ENCODE measurements around the gene WDR91.

The WDR91 gene

GRCh38 chr7:135199439-135199838 is 11.9 kb downstream of the WDR91 start:
- DNase-seq (ENCODE audit: low spot score) (no peak), FAIRE-seq (no peak)

DNA sequence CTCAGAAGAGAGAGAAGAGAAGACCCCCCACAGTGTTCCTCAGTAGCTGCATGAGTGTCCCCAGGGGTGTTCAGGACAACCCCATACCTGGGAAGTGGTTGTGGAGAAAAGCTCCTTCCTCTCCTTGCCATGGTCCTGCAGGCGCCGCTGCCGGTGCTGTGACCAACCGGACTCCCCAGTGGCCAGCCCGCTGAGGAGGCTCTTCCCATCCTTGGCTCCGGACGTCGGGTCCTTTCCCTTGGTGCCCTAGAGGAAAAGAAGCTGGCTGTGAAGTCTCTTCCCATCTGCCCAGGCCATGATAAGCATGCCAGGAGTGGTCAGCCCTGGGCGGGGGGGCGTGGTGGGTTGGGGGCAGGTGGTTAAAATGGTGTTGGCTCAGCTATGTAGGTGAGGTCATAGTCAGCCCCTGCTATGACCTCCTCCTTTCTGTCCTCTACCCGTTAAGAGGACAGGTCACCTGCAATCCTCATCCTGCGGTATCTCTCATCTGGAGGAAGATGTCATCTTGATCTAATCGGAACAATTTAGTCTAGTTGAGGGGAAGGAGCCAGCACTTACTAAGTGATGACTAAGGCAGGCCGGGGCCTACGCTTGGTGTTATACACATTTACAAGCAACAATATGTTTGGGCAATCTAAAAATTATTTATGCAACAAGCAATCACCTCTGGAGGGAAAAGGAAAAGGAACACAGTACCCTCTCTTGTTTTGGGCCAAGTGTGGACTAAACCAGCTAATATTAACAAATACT is 13.2 kb downstream of the WDR91 start:
- FAIRE-seq (no peak), DNase-seq (ENCODE audit: low spot score) (no peak)

GRCh38 chr7:135197343-135197742 is 14.0 kb downstream of the WDR91 start:
- FAIRE-seq: no peak
- DNase-seq (ENCODE audit: low spot score): no peak

DNA sequence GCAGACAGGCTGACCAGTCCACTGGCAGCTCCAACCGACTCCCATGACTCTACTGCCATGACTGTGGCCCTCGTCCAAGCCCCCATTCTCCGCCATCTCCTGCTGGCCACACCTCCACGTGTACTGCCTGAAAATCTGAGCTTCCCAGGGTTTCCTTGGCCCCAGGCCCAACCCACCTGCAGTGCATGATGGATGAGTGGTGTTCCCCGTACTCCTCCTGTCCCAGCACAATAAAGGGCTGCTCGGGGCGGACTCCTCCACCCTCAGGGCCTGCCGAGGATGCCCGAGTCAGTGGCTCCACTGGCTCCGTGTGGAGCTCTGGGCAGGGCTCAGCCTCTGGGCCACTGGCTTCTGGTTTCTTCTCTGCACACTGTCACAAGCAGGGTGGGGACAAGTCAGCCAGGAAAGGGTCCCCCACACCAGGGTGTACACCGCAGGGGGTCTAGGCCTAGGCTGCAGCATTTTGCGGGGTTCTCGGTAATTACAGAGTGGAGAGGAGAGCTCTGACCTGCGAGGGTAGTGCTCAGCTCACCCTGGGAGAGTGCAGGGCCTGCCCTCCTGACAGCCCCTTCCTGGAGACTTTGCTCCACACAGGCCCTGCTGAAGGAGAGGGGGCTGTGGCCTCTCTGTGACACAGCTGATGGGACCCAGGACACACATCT is 15.2 kb downstream of the WDR91 start:
- no peak for FAIRE-seq
- DNase-seq (ENCODE audit: low spot score): no peak

GRCh38 chr7:135195156-135195555 is 16.2 kb downstream of the WDR91 start:
- no peak for DNase-seq (ENCODE audit: low spot score)
- no peak for FAIRE-seq

GRCh38 chr7:135194494-135195095 is 16.7 kb downstream of the WDR91 start:
- FAIRE-seq (no peak), DNase-seq (ENCODE audit: low spot score) (peak; percentile 49)

GRCh38 chr7:135193615-135194081 is 17.7 kb downstream of the WDR91 start:
- peak; percentile 92 for DNase-seq (ENCODE audit: low spot score)
- FAIRE-seq: peak; percentile 62

DNA sequence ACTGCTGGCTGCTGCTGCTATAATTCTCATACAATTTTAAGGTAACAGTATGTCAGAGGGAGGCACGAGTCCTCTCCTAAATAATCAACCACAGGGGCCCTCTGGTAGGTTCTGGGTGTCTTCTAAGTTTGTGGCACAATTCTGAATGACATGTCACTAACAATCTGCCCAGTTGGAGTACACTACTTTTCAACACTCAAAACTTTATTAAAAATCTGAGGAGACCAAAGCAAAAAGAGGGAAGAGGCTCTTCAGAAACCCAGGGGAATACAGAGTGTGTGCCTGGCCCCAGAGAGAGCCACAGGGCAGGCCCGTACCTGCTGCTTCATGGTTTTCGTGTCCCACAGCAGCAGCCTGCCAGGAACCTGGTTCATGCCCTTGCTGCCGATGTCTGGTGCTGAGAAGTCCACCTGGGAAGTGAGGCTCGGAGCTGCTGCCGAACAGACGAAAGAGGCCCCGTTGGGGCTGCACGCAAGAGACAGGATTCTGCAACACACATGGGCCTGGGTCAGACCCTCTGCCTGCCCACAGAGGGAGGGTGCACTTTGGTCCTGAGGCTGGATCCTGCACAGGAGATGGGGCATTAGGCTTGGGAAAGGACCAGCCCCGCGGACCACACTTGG is 18.3 kb downstream of the WDR91 start:
- DNase-seq (ENCODE audit: low spot score) (no peak), FAIRE-seq (no peak)

DNA sequence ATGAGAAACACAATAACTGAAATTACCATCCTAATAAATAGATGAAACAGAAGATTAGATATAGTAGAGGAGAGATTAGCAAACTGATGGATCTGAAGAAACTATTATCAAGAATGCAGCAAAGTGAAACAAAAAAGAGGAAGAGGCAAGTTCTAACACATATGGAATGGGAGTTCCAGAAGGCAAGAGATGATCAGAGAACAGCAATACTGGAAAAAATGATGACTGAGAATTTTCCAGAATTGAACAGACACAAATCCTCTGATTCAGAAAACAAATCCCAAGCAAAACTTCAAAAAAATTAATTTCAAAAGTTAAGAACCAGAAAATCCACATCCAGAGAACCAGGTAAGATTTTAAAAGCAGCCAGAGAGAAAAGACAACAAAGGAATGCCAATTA is 20.6 kb downstream of the WDR91 start:
- DNase-seq (ENCODE audit: low spot score) (no peak), FAIRE-seq (no peak)

GRCh38 chr7:135189961-135190360 is 21.4 kb downstream of the WDR91 start:
- FAIRE-seq (no peak), DNase-seq (ENCODE audit: low spot score) (no peak)

GRCh38 chr7:135189221-135189662 is 22.1 kb downstream of the WDR91 start:
- FAIRE-seq (no peak), DNase-seq (ENCODE audit: low spot score) (no peak)

DNA sequence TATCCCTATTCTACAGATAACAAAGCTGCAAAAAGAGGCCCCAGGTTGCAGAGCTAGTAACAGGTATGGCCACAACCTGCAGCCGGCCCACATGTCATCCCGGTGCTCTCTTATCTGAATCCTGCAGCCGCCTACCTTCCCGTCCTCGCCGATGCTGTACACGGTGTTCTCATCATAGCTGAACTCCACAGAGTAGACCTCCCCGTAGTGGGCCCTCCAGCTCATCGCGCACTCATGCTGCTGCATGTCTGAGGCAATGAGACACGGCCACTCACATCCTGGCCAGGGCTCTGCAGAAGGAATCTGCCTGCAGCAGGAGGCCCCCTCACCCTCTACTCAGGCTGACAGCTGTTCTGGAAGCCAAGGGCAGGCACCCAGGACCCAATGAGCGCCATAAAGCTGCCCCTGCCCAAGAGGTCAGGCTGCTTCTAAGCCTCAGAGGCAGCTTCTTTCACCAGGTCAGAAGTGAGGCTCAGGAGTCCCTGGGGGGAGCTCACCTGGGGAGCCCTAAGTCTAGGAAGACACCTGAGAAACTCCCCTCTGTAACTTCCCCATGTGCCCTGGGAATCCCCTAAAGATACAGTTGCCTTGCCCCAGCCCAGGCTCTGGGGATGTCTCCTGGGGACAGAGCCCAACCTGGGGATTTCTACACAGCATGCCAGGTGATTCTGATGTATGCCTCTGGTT is 22.9 kb downstream of the WDR91 start:
- FAIRE-seq (no peak), DNase-seq (ENCODE audit: low spot score) (no peak)

DNA sequence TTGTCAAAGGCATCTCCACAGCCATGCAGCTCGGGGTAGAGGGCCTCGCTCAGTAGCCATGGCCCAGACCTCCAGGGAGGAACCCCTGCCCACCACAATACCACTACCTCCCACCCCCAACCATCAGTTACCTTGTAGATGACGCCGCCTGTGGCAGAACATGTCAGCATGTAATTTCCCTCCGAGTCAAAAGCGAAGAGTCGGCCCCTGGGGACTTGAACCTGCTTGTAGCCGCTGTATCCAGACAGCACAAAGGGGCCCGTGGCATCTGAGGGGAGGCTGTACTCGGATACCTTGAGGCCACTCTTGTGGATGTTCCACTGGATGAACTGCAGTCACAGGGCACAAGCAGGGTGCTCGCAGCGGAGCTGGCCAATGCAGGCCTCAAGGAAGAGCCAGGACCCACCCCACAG is 24.5 kb downstream of the WDR91 start:
- DNase-seq (ENCODE audit: low spot score): no peak
- FAIRE-seq: no peak

DNA sequence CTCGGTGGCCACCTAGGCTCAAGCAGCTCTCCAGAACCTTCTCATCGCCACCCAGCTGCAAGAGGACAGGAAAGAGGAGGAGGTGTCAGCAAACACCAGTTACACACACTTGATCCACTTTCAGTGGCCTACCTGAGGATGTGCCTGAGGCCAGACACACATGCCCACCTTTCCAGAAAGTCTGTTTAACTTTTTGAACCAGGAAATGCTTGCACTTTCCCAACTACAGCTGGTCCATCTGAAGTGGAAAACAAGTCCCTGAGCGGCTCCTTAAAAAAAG is 25.1 kb downstream of the WDR91 start:
- no peak for FAIRE-seq
- no peak for DNase-seq (ENCODE audit: low spot score)

GRCh38 chr7:135185471-135186260 is 25.7 kb downstream of the WDR91 start:
- peak; percentile 35 for DNase-seq (ENCODE audit: low spot score)
- FAIRE-seq: no peak

GRCh38 chr7:135184254-135184841 is 27.0 kb downstream of the WDR91 start:
- FAIRE-seq (no peak), DNase-seq (ENCODE audit: low spot score) (no peak)

- no peak for FAIRE-seq
- DNase-seq (ENCODE audit: low spot score): no peak
These were observed 27.8 kb downstream of the WDR91 start for GRCh38 chr7:135183478-135183877.

DNA sequence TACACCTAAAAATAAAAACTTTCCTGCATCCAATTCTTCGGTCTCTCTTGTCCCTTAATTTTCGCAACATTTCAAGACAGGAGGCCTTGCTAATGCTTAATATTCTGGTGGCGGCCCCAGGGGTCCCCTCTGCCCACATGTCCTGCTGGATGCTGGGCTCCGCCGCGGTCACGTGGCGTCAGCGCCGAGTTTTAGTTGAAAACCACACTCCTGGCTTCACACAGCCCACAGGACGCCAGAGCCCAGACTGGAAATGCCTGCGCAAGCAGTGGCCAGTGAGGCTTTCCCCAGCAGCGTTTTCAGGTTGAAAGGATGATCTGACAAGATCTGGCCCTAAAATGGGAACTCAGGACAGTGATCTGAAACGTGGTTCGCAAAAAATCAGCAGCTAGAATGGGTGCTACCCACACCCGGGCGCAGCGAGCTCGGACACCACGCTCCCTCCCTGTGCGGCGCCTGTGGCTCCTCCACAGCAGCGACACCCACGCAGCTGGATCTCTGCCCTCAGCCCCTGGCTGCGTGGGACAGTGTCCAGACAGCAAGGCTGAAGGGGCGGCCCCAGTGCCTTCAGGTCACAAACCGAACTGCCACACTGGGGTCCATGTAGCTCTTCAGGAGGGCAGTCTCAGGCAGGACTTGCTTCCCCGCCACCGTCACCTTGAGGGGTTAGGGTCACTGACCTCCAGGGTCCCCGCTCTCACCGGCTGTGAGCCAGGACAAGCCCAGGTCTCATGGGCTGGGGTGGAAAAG is 29.2 kb downstream of the WDR91 start:
- FAIRE-seq: no peak
- DNase-seq (ENCODE audit: low spot score): no peak

- FAIRE-seq: no peak
These were observed 29.9 kb downstream of the WDR91 start for GRCh38 chr7:135181261-135181928.

More at GRCh38 chr7:135181261-135181928, 29.9 kb downstream of the WDR91 start:
- no peak for DNase-seq (ENCODE audit: low spot score)

Measured in RCC 7860 (cell line).